ENCODE data around the gene CASP4.

DNA sequence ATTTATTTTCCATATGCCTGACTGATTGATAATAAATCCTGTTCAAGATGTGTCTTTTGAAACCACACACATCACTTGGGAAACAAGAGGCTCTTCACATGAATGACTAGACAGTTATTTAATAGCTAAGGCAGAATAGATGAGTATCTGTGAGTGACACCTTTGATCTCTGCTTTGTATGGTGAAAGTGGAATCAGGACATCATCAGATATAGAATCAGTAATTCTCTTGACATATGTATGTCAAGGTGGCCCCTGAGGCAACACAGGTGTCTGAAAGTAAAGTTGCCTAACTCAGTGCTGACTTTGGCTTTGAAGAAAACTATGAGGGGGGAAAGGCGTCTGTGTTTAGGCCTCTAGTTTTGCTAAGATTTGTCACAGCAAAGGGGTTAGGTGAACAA is 11.5 kb upstream of the CASP4 start:
- TF ChIP-seq CTCF (IDR thresholded peaks at IDR 0.05) (no peak), POLR2A (IDR thresholded peaks at IDR 0.05) (no peak)
